Central memory CD8-positive, alpha-beta T cell (primary cell): ENCODE data around the gene EME2.
"Not testable (repeated sequence)": the region's sequence is repeated elsewhere in the genome, so short reads cannot be mapped to it uniquely, and the experiment has no call there.

ENCODE experiments used
- ATAC-seq: fragments of 150-1000 bp; cut with Tn5 transposase; replicated peaks from 2 replicates; pipeline ENCODE4 v1.10.0; 2022; ENCODE audit warnings: mild to moderate bottlenecking, moderate FRiP score, moderate number of reproducible peaks; ENCODE audit not compliant: poor library complexity, severe bottlenecking; ENCODE audit errors: extremely low read depth
- DNase-seq, 2 donors: peaks; one replicate each; pipeline ENCODE4 v3.0.0; 2021; ENCODE audit warnings: low spot score in 2 of 2
- H3K27ac Mint-ChIP-seq: one replicate; pipeline ENCODE4 v1.8.0; 2022; ENCODE audit warnings: low read depth, mild to moderate bottlenecking, moderate library complexity, mixed read lengths
- H3K27me3 Mint-ChIP-seq: one replicate; pipeline ENCODE4 v1.8.0; 2022; ENCODE audit warnings: mixed read lengths
- H3K36me3 Mint-ChIP-seq: one replicate; pipeline ENCODE4 v1.8.0; 2022; ENCODE audit warnings: mild to moderate bottlenecking, moderate library complexity, mixed read lengths; ENCODE audit not compliant: insufficient read depth
- H3K4me1 Mint-ChIP-seq: one replicate; pipeline ENCODE4 v1.8.0; 2022; ENCODE audit warnings: mixed read lengths
- H3K4me3 Mint-ChIP-seq: one replicate; pipeline ENCODE4 v1.8.0; 2022; ENCODE audit warnings: mild to moderate bottlenecking, moderate library complexity, mixed read lengths
- H3K9me3 Mint-ChIP-seq: one replicate; pipeline ENCODE4 v1.8.0; 2022; ENCODE audit warnings: mixed read lengths

The EME2 gene, protein sequence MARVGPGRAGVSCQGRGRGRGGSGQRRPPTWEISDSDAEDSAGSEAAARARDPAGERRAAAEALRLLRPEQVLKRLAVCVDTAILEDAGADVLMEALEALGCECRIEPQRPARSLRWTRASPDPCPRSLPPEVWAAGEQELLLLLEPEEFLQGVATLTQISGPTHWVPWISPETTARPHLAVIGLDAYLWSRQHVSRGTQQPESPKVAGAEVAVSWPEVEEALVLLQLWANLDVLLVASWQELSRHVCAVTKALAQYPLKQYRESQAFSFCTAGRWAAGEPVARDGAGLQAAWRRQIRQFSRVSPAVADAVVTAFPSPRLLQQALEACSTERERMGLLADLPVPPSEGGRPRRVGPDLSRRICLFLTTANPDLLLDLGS

DNA sequence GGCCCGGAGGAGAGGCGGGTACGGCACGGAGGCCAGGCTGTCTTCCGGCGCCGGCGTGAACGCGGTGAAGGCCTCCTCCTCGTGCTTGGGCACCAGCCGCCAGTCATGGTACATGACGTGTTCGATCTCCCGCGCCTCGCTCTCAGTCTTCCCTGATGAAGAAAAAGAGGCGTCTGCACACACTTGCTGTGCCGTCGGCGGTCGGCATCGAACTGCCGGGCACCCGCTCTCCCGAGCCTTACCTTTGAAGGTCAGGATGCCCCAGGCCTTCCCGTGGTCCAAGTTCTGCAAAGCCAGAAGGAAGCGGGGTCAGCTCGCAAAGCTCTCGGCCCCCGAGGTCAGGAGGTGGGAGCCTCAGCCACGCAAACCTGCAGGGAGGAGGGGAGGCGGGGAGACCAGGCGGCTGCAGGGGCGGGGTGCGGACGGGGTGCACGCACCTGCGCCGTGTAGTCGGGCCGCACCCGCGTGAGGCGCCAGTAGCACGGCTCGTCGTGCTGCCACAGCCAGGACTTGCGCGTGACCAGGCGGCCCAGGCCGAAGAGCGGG, at the start of gene EME2:
EME2 (plus strand) TSS at position 449 of the 546 bp plus-strand sequence. CDS start 418 bp downstream, outside the sequence.
- peak within 1 kb of the TSS; percentile 94 for H3K27ac Mint-ChIP-seq
- peak in 1 of 2 donors; percentile 26 for DNase-seq
- peaks cover 30% of the 10 kb centered on the region for H3K36me3 Mint-ChIP-seq
- no peaks in the 10 kb centered on the region for H3K27me3 Mint-ChIP-seq
- H3K4me1 Mint-ChIP-seq, result peaks cover 14% of the 10 kb centered on the region
- peak within 1 kb of the TSS; percentile 99 for H3K4me3 Mint-ChIP-seq
- no peaks in the 10 kb centered on the region for H3K9me3 Mint-ChIP-seq
- peak; percentile 11 for ATAC-seq

DNA sequence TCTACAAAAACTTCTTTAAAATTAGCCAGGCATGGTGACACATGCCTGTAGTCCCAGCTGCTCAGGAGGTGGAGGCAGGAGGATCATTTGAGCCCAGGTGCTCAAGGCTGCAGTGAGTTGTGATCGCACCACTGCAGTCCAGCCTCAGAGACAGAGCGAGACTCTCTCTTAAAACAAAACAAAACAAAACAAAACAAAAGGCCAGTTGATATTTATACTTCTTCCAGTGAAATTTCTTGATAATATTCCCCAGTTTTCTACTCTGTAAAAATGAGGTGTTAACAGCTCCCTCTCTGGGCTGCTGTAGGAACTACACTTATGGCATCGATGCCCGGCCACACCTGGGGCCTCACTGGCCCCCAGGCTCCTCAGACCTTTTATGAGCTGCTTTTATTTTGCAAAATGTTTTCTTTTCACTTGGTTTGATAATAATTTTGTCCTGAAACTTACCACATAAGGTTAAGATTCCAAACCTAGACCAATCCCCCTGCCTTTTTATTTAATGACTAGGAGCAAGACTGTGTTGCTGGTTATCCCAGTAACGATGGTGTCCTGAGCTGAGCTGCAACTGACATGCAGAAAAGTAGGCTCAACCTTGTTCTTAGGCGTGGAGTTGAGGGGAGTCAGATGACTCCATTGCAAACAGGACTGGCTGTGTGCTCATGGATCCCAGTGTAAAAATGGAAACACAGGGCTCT, 49.0 kb upstream of the EME2 start:
- Mint-ChIP-seq H3K27me3 (no peaks in the 10 kb centered on the region), H3K36me3 (peaks cover 6% of the 10 kb centered on the region), H3K27ac (peak overlapping the region; percentile 57), H3K4me1 (peaks cover 27% of the 10 kb centered on the region), H3K4me3 (peak overlapping the region; percentile 38), H3K9me3 (no peaks in the 10 kb centered on the region)
- no peak for ATAC-seq
- peak in 1 of 2 donors; percentile 21 for DNase-seq

DNA sequence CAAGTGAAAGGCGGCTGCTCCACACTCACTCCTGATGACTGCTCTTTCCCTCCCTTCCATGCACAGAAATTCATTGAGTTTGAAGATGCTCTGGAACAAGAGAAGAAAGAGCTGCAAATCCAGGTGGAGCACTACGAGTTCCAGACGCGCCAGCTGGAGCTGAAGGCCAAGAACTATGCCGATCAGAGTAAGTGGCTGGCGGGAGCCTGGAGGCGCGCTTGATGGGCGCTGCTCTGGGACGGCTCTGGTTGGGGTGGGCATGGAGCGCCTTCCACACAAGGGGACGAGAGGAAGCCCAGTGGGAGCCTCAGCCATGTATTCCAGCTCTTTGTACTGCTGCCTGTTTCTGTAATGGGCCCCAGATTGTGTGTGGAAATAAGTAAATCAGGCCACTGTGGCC, 48.1 kb upstream of the EME2 start:
- no peaks in the 10 kb centered on the region for H3K9me3 Mint-ChIP-seq
- no peak for DNase-seq
- H3K27me3 Mint-ChIP-seq, result no peaks in the 10 kb centered on the region
- no peak for ATAC-seq
- peaks cover 7% of the 10 kb centered on the region for H3K36me3 Mint-ChIP-seq
- H3K4me3 Mint-ChIP-seq, result no peak overlapping the region
- H3K4me1 Mint-ChIP-seq, result peaks cover 22% of the 10 kb centered on the region
- H3K27ac Mint-ChIP-seq, result no peak overlapping the region

DNA sequence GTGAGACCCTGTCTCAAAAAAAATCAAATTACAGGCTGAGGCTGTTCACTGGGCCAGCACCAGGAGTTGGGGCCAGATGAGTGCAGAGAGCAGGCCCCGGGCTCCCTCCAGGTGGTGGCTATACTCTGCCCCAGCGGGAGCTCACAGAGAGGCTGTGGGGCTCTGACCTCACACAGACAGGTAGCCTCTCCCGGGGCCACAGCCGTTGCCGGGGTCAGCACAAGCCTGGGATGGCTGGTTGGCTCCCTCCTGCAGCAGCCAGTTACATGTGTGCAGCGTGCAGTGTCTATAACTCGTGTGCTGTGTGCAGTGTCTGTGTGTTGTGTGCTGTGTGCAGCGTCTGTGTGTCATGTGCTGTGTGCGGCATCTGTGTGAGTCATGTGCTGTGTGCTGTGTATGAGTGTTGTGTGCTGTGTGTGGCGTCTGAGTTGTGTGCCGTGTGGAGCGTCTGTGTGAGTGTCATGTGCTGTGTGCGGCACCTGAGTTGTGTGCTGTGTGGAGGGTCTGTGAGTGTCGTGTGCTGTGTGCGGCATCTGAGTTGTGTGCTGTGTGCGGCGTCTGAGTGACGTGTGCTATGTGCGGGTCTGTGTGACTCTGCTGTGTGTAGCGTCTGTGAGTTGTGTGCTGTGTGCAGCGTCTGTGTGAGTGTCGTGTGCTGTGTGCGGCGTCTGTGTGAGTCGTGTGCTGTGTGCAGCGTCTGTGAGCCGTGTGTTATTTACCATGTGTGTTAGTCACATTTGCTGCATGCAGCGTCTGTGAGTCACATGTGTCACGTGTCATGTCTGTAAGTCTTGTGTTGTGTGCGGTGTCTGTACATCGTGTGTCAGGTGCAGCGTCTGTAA, 45.7 kb upstream of the EME2 start:
- Mint-ChIP-seq H3K4me3 (no peak overlapping the region), H3K4me1 (peaks cover 20% of the 10 kb centered on the region), H3K9me3 (no peaks in the 10 kb centered on the region), H3K27me3 (no peaks in the 10 kb centered on the region), H3K36me3 (peaks cover 13% of the 10 kb centered on the region), H3K27ac (no peak overlapping the region)
- ATAC-seq, result no peak
- DNase-seq, result no peak

DNA sequence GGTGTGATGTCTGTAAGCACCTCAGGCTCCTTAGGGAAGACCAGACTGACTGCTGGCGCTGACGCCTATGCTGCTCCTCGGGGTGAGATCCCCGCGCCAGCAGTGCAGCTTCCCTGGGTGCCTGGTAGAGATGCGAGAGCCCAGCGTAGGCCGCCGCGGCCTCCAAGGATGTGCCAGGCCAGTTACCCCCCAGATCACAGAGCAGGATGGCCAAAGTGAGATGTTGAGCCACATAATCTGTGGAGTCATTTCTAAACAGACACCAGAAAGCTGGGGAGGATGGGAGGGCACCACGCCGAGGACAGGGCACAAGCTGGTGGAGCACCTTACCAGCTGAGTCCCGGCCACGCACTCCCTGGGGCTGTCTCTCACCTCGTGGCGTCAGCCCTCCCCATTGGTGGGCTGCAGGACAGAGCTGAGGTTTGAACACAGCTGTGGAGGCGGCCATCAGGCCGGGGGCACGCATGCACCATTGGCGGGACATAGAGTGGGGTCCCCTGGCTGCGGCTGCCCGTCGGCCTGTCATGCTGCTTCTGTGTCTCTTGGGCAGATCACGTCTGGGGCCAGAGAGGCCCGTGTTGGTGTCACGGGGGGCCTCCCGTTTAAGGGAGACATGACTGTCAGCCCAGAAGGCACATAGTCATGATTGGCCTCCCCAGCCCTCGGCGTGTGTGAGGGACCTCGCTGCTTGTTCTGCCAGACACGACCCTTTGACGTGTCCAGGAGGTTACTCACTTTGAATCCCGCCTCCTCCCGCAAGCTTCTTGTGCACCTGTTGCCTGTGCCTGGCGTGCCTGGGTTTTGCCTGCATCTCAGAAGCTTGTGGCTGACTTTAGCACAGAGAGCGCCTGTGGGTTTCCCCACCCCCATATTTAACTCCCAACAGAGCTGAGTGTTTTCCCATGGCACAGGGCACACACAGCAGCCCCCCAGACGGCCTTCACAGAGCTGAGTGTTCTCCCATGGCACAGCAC, 44.7 kb upstream of the EME2 start:
- H3K4me3 Mint-ChIP-seq, result no peak overlapping the region
- DNase-seq (no peak), ATAC-seq (no peak)
- no peaks in the 10 kb centered on the region for H3K9me3 Mint-ChIP-seq
- H3K27me3 Mint-ChIP-seq, result no peaks in the 10 kb centered on the region
- peaks cover 15% of the 10 kb centered on the region for H3K4me1 Mint-ChIP-seq
- H3K27ac Mint-ChIP-seq, result no peak overlapping the region
- peaks cover 13% of the 10 kb centered on the region for H3K36me3 Mint-ChIP-seq

DNA sequence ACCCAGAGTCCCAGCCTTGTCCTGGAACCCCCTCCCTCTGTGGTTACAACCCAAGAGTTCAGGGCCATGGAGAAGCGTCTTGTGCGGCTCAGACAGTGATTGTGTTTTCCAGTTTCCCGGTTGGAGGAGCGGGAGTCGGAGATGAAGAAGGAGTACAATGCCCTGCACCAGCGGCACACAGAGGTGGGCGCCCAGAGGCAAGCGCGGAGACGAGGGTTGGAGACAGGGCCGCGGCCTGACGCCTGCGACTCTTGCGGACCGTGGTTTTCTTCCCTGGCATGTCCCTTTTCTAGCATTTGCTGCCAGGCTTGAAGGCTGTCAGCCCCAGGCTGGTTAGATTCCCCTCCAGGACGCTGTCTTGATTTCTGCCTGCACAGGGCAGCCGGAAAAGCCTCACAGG, 43.6 kb upstream of the EME2 start:
- ATAC-seq (no peak), DNase-seq (no peak)
- no peak overlapping the region for H3K4me3 Mint-ChIP-seq
- no peak overlapping the region for H3K27ac Mint-ChIP-seq
- no peaks in the 10 kb centered on the region for H3K9me3 Mint-ChIP-seq
- peaks cover 8% of the 10 kb centered on the region for H3K4me1 Mint-ChIP-seq
- H3K36me3 Mint-ChIP-seq, result peaks cover 13% of the 10 kb centered on the region
- no peaks in the 10 kb centered on the region for H3K27me3 Mint-ChIP-seq

DNA sequence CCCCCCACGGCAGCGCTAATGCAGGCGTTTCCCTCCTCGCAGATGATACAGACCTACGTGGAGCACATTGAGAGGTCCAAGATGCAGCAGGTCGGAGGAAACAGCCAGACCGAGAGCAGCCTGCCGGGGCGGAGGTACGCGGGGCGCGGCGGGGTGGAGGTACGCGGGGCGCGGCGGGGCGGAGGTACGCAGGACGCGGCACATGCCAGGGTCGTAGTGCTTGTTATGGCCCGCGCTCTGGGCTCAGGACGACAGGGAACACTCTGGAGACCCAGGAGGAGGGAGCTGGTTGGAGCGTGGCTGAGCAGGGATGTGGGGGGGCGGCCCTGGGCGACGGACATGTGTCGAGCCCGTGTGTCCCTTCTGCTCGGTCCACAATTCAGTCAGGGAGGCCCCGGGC, 43.2 kb upstream of the EME2 start:
- DNase-seq, result no peak
- H3K36me3 Mint-ChIP-seq, result peaks cover 13% of the 10 kb centered on the region
- H3K4me1 Mint-ChIP-seq, result peaks cover 8% of the 10 kb centered on the region
- no peaks in the 10 kb centered on the region for H3K27me3 Mint-ChIP-seq
- H3K9me3 Mint-ChIP-seq, result no peaks in the 10 kb centered on the region
- H3K4me3 Mint-ChIP-seq, result no peak overlapping the region
- H3K27ac Mint-ChIP-seq, result no peak overlapping the region
- ATAC-seq, result no peak

DNA sequence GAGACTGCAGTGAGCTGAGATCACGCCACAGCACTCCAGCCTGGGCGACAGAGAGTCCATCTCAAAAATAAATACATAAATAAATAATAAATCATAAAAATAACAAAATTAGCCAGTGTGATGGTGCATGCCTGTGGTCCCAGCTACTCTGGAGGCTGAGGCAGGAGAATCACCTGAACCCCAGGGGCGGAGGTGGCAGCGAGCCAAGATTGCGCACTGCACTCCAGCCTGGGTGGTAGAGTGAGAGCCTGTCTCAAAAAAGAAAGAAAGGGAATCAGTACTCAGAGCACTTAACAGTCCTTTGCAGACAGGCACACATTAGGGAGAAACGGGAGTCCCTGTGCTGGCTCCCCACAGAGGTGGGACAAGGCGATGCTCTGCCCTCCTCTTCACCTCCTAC, 41.5 kb upstream of the EME2 start:
- ATAC-seq (no peak), DNase-seq (no peak)
- peaks cover 15% of the 10 kb centered on the region for H3K36me3 Mint-ChIP-seq
- no peak overlapping the region for H3K4me3 Mint-ChIP-seq
- H3K4me1 Mint-ChIP-seq, result peaks cover 8% of the 10 kb centered on the region
- H3K9me3 Mint-ChIP-seq, result no peaks in the 10 kb centered on the region
- no peaks in the 10 kb centered on the region for H3K27me3 Mint-ChIP-seq
- H3K27ac Mint-ChIP-seq, result peak overlapping the region; percentile 53

DNA sequence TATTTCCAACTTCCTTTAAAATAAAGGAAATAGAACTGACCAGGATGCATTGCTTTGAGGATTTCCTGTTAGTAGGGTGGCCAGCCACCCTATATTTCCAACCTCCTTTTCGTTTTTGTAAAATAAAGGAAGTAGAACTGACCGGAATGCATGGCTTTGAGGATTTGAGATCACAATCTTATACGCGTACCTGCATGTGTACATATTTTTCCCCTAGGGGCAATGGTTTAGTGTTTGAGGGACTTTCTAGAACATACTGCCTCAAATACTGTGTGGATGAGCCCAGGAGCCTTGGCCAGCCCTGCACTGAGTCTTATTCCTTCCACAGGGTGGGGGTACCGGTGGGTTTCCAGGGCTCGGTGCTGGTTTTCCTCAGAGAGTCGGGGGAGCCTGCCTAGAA, 41.0 kb upstream of the EME2 start:
- Mint-ChIP-seq H3K4me1 (peaks cover 8% of the 10 kb centered on the region), H3K27me3 (no peaks in the 10 kb centered on the region), H3K36me3 (peaks cover 15% of the 10 kb centered on the region), H3K27ac (peak overlapping the region; percentile 53), H3K9me3 (no peaks in the 10 kb centered on the region), H3K4me3 (no peak overlapping the region)
- no peak for ATAC-seq
- DNase-seq, result no peak

DNA sequence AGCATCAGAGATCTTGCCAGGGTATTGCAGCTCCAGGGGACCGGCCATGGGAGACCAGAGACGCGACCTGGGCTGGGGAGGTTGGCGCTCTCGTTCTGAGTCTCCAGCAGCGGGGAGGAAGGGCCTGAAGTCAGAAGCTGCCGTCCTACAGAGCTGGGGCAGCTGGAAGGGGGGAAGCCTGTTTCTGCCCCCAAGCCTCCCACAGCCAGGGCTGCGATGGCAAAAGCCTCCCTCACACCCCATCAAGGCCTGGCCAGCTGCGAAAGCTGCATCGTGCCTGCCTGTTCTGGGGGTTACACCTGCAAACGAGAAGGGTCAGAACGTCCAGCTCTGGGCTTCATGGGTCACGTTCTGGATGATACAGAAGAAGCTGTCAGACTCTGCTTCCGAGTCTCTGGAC, 40.5 kb upstream of the EME2 start:
- H3K9me3 Mint-ChIP-seq, result no peaks in the 10 kb centered on the region
- no peaks in the 10 kb centered on the region for H3K27me3 Mint-ChIP-seq
- peaks cover 3% of the 10 kb centered on the region for H3K4me1 Mint-ChIP-seq
- no peak overlapping the region for H3K4me3 Mint-ChIP-seq
- peaks cover 11% of the 10 kb centered on the region for H3K36me3 Mint-ChIP-seq
- DNase-seq, result no peak
- H3K27ac Mint-ChIP-seq, result no peak overlapping the region
- ATAC-seq, result no peak

DNA sequence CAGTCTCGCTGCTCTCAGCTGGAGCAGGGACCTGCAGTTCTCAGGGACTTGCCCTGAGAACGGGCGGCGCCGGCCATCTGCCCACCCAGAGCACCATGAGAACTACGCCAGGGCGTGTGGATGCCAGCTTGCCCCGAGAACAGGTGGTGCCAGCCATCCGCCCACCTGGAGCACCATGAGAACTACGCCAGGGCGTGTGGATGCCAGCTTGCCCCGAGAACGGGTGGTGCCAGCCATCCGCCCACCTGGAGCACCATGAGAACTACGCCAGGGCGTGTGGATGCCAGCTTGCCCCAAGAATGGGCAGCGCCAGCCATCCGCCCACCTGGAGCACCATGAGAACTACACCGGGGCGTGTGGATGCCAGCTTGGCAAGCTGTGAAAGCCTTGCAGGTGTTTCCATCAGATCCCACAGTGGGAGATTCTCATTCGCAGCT, 40.0 kb upstream of the EME2 start:
- not testable (repeated sequence) for ATAC-seq, H3K9me3 Mint-ChIP-seq, DNase-seq, H3K4me1 Mint-ChIP-seq, H3K4me3 Mint-ChIP-seq, H3K27me3 Mint-ChIP-seq, H3K27ac Mint-ChIP-seq
- H3K36me3 Mint-ChIP-seq, result peaks cover 11% of the 10 kb centered on the region
